ENCODE results near the gene CHST8. TPM values are rescaled to one million over a fixed set of nuclear protein-coding genes. Genes with fewer than 3 reads are reported as not detected.

Gene CHST8
- total RNA-seq, 5 donors from 2014 or later (not counting 1 experiment from before 2014, with no cell fraction given), result not detected

- CTCF ChIA-PET, result no interaction called here
- no peaks in the 10 kb centered on the region for H3K36me3 ChIP-seq (ENCODE audit: control insufficient read depth in 2 of 2, extremely low read depth in 1 of 2, insufficient read depth in 1 of 2, low read length in 1 of 2)
- no peak for DNase-seq
- peaks cover 0 to 66% of the 10 kb centered on the region in 2 experiments for H3K27me3 ChIP-seq (replicated peaks in 1 of 2; ENCODE audit: control insufficient read depth in 2 of 2, extremely low read depth in 1 of 2, insufficient read depth in 2 of 2, low read length in 1 of 2)
- H3K27ac Mint-ChIP-seq, result no peak overlapping the region
- no peaks in the 10 kb centered on the region for H3K9me3 ChIP-seq
- H3K9me3 Mint-ChIP-seq, result no peaks in the 10 kb centered on the region
- WGBS (ENCODE audit: insufficient coverage), result no CpG with 5 or more reads among the region's 6 CpGs
- H3K27ac ChIP-seq (ENCODE audit: low read length), result no peak overlapping the region
- ATAC-seq (replicated peaks in 1 of 4), result no peak
- POLR2A ChIA-PET, result no interaction called here
- H3K36me3 Mint-ChIP-seq, result no peaks in the 10 kb centered on the region
- no peak overlapping the region for H3K4me3 Mint-ChIP-seq
- H3K4me1 ChIP-seq (ENCODE audit: control insufficient read depth in 1 of 2, extremely low read depth in 1 of 2, insufficient read depth in 2 of 2, low read length in 2 of 2), result no peaks in the 10 kb centered on the region
- H3K4me3 ChIP-seq (ENCODE audit: control insufficient read depth in 1 of 2, extremely low read depth in 1 of 2, low read length in 1 of 2), result no peak overlapping the region
- no peaks in the 10 kb centered on the region for H3K4me1 Mint-ChIP-seq
- H3K27me3 Mint-ChIP-seq, result peaks cover 26 to 49% of the 10 kb centered on the region in 2 donors
Measured at GRCh38 chr19:33685541-33685940, 63.8 kb downstream of the CHST8 start.

- no peak overlapping the region for H3K27ac Mint-ChIP-seq
- DNase-seq, result no peak
- H3K36me3 Mint-ChIP-seq, result no peaks in the 10 kb centered on the region
- no peaks in the 10 kb centered on the region for H3K9me3 ChIP-seq
- ATAC-seq (replicated peaks in 1 of 4), result no peak
- H3K9me3 Mint-ChIP-seq, result no peaks in the 10 kb centered on the region
- 93% methylated on average over 2 of the region's 8 CpGs for WGBS (ENCODE audit: insufficient coverage)
- H3K36me3 ChIP-seq (ENCODE audit: control insufficient read depth in 2 of 2, extremely low read depth in 1 of 2, insufficient read depth in 1 of 2, low read length in 1 of 2), result no peaks in the 10 kb centered on the region
- H3K27me3 ChIP-seq (replicated peaks in 1 of 2; ENCODE audit: control insufficient read depth in 2 of 2, extremely low read depth in 1 of 2, insufficient read depth in 2 of 2, low read length in 1 of 2), result peaks cover 0 to 66% of the 10 kb centered on the region in 2 experiments
- peaks cover 26 to 49% of the 10 kb centered on the region in 2 donors for H3K27me3 Mint-ChIP-seq
- CTCF ChIA-PET, result no interaction called here
- POLR2A ChIA-PET, result no interaction called here
- no peak overlapping the region for H3K4me3 Mint-ChIP-seq
- H3K4me3 ChIP-seq (ENCODE audit: control insufficient read depth in 1 of 2, extremely low read depth in 1 of 2, low read length in 1 of 2), result no peak overlapping the region
- H3K4me1 Mint-ChIP-seq, result no peaks in the 10 kb centered on the region
- H3K4me1 ChIP-seq (ENCODE audit: control insufficient read depth in 1 of 2, extremely low read depth in 1 of 2, insufficient read depth in 2 of 2, low read length in 2 of 2), result no peaks in the 10 kb centered on the region
- no peak overlapping the region for H3K27ac ChIP-seq (ENCODE audit: low read length)
Measured at GRCh38 chr19:33686262-33686661, 64.5 kb downstream of the CHST8 start.

- Mint-ChIP-seq H3K4me1 (no peaks in the 10 kb centered on the region), H3K4me3 (no peak overlapping the region), H3K27ac (no peak overlapping the region), H3K27me3 (peaks cover 26 to 49% of the 10 kb centered on the region in 2 donors), H3K9me3 (no peaks in the 10 kb centered on the region), H3K36me3 (no peaks in the 10 kb centered on the region)
- no peaks in the 10 kb centered on the region for H3K4me1 ChIP-seq (ENCODE audit: control insufficient read depth in 1 of 2, extremely low read depth in 1 of 2, insufficient read depth in 2 of 2, low read length in 2 of 2)
- H3K4me3 ChIP-seq (ENCODE audit: control insufficient read depth in 1 of 2, extremely low read depth in 1 of 2, low read length in 1 of 2), result no peak overlapping the region
- no peaks in the 10 kb centered on the region for H3K36me3 ChIP-seq (ENCODE audit: control insufficient read depth in 2 of 2, extremely low read depth in 1 of 2, insufficient read depth in 1 of 2, low read length in 1 of 2)
- peaks cover 0 to 66% of the 10 kb centered on the region in 2 experiments for H3K27me3 ChIP-seq (replicated peaks in 1 of 2; ENCODE audit: control insufficient read depth in 2 of 2, extremely low read depth in 1 of 2, insufficient read depth in 2 of 2, low read length in 1 of 2)
- DNase-seq, result no peak
- POLR2A ChIA-PET, result no interaction called here
- H3K27ac ChIP-seq (ENCODE audit: low read length), result no peak overlapping the region
- no peak for ATAC-seq (replicated peaks in 1 of 4)
- CTCF ChIA-PET, result no interaction called here
- 82% methylated on average over 23 of the region's 24 CpGs for WGBS (ENCODE audit: insufficient coverage)
- H3K9me3 ChIP-seq, result no peaks in the 10 kb centered on the region
Measured at GRCh38 chr19:33686687-33687480, 65.1 kb downstream of the CHST8 start.

- ATAC-seq (replicated peaks in 1 of 4) (no peak), DNase-seq (no peak)
- ChIA-PET POLR2A (no interaction called here), CTCF (no interaction called here)
- Histone ChIP-seq H3K4me3 (ENCODE audit: control insufficient read depth in 1 of 2, extremely low read depth in 1 of 2, low read length in 1 of 2) (no peak overlapping the region), H3K36me3 (ENCODE audit: control insufficient read depth in 2 of 2, extremely low read depth in 1 of 2, insufficient read depth in 1 of 2, low read length in 1 of 2) (no peaks in the 10 kb centered on the region), H3K9me3 (no peaks in the 10 kb centered on the region), H3K4me1 (ENCODE audit: control insufficient read depth in 1 of 2, extremely low read depth in 1 of 2, insufficient read depth in 2 of 2, low read length in 2 of 2) (no peaks in the 10 kb centered on the region), H3K27ac (ENCODE audit: low read length) (no peak overlapping the region), H3K27me3 (replicated peaks in 1 of 2; ENCODE audit: control insufficient read depth in 2 of 2, extremely low read depth in 1 of 2, insufficient read depth in 2 of 2, low read length in 1 of 2) (peaks cover 0 to 66% of the 10 kb centered on the region in 2 experiments)
- Mint-ChIP-seq H3K4me1 (no peaks in the 10 kb centered on the region), H3K27ac (no peak overlapping the region), H3K36me3 (no peaks in the 10 kb centered on the region), H3K4me3 (no peak overlapping the region), H3K9me3 (no peaks in the 10 kb centered on the region), H3K27me3 (peaks cover 23 to 46% of the 10 kb centered on the region in 2 donors)
- 55% methylated on average over 2 of the region's 17 CpGs for WGBS (ENCODE audit: insufficient coverage)
Measured at GRCh38 chr19:33687481-33688170, 65.9 kb downstream of the CHST8 start.

- POLR2A ChIA-PET, result no interaction called here
- no peaks in the 10 kb centered on the region for H3K9me3 ChIP-seq
- Mint-ChIP-seq H3K4me1 (no peaks in the 10 kb centered on the region), H3K27me3 (peaks cover 17 to 38% of the 10 kb centered on the region in 2 donors), H3K36me3 (no peaks in the 10 kb centered on the region), H3K9me3 (no peaks in the 10 kb centered on the region), H3K27ac (no peak overlapping the region), H3K4me3 (no peak overlapping the region)
- 75% methylated on average over 9 of the region's 12 CpGs for WGBS (ENCODE audit: insufficient coverage)
- no peak overlapping the region for H3K4me3 ChIP-seq (ENCODE audit: control insufficient read depth in 1 of 2, extremely low read depth in 1 of 2, low read length in 1 of 2)
- no peaks in the 10 kb centered on the region for H3K36me3 ChIP-seq (ENCODE audit: control insufficient read depth in 2 of 2, extremely low read depth in 1 of 2, insufficient read depth in 1 of 2, low read length in 1 of 2)
- H3K27me3 ChIP-seq (replicated peaks in 1 of 2; ENCODE audit: control insufficient read depth in 2 of 2, extremely low read depth in 1 of 2, insufficient read depth in 2 of 2, low read length in 1 of 2), result peaks cover 0 to 64% of the 10 kb centered on the region in 2 experiments
- no peak overlapping the region for H3K27ac ChIP-seq (ENCODE audit: low read length)
- H3K4me1 ChIP-seq (ENCODE audit: control insufficient read depth in 1 of 2, extremely low read depth in 1 of 2, insufficient read depth in 2 of 2, low read length in 2 of 2), result no peaks in the 10 kb centered on the region
- CTCF ChIA-PET, result no interaction called here
- no peak for DNase-seq
- ATAC-seq (replicated peaks in 1 of 4), result no peak
Measured at GRCh38 chr19:33688171-33688992, 66.6 kb downstream of the CHST8 start.

GRCh38 chr19:33689138-33689746 is 67.5 kb downstream of the CHST8 start:
- ATAC-seq (replicated peaks in 1 of 4), result no peak
- H3K4me3 Mint-ChIP-seq, result no peak overlapping the region
- H3K36me3 ChIP-seq (ENCODE audit: control insufficient read depth in 2 of 2, extremely low read depth in 1 of 2, insufficient read depth in 1 of 2, low read length in 1 of 2), result no peaks in the 10 kb centered on the region
- H3K4me1 ChIP-seq (ENCODE audit: control insufficient read depth in 1 of 2, extremely low read depth in 1 of 2, insufficient read depth in 2 of 2, low read length in 2 of 2), result no peaks in the 10 kb centered on the region
- H3K27me3 ChIP-seq (replicated peaks in 1 of 2; ENCODE audit: control insufficient read depth in 2 of 2, extremely low read depth in 1 of 2, insufficient read depth in 2 of 2, low read length in 1 of 2), result peaks cover 0 to 56% of the 10 kb centered on the region in 2 experiments
- ChIA-PET POLR2A (no interaction called here), CTCF (no interaction called here)
- H3K4me3 ChIP-seq (ENCODE audit: control insufficient read depth in 1 of 2, extremely low read depth in 1 of 2, low read length in 1 of 2), result no peak overlapping the region
- no peaks in the 10 kb centered on the region for H3K4me1 Mint-ChIP-seq
- WGBS (ENCODE audit: insufficient coverage), result 76% methylated on average over 14 of the region's 18 CpGs
- peaks cover 17 to 31% of the 10 kb centered on the region in 2 donors for H3K27me3 Mint-ChIP-seq
- H3K27ac Mint-ChIP-seq, result no peak overlapping the region
- H3K9me3 ChIP-seq, result no peaks in the 10 kb centered on the region
- H3K27ac ChIP-seq (ENCODE audit: low read length), result no peak overlapping the region
- H3K9me3 Mint-ChIP-seq, result no peaks in the 10 kb centered on the region
- no peak for DNase-seq
- no peaks in the 10 kb centered on the region for H3K36me3 Mint-ChIP-seq
